HS-27A (cell line): ENCODE measurements around the gene SPATA19.
"Not testable (repeated sequence)": the region's sequence is repeated elsewhere in the genome, so short reads cannot be mapped to it uniquely, and the experiment has no call there.

Source experiments
- DNase-seq: peaks from one replicate; pipeline ENCODE4 v3.0.0-alpha.2; 2012; ENCODE audit warnings: low read depth, missing footprints

The SPATA19 gene, protein sequence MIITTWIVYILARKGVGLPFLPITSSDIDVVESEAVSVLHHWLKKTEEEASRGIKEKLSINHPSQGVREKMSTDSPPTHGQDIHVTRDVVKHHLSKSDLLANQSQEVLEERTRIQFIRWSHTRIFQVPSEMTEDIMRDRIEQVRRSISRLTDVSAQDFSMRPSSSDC

DNA sequence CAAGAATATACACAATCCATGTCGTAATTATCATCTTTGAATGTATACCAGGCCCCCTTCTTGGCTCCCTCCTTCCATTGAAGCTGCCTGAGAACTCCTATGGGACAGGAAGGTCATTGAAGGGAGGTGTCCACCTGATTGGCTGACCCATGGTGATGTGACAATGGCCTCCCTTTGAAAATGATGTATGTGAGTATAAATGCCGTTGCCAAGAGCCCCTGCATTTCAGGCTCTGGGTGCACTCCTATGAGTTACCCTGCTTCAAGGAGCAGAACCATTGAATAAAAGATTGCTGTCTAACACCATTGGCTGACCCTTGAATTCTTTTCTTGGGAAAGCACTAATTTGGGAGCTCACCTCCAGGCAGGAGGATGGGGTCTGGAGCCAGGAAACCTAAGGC is at the start of gene SPATA19:
Gene SPATA19 (minus strand): TSS at position 101 of the 400 bp plus-strand sequence. CDS start 67 bp downstream, at position 34.
- no peak for DNase-seq

- no peak for DNase-seq
These were observed 49.8 kb upstream of the SPATA19 start for GRCh38 chr11:133895061-133895479.

DNA sequence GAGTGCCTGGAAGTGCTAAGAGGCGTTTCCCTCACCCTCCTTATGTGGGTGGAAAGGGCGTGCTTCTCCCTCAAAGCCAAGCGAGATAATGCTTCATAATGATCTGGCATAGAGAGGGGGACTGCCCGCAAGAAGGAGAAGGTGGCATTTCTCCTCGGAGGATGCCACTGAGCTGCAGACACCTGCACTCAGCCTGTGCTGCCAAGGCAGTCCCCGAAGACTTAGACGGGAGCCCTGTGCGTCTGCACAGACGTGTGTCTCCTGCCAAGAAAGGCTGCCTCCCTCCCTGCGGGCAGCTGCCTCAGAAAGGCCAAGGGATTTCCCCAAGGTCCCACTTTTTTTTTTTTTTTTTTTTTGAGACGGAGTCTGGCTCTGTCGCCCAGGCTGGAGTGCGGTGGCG is 48.1 kb upstream of the SPATA19 start:
- no peak for DNase-seq

- no peak for DNase-seq
These were observed 47.5 kb upstream of the SPATA19 start for GRCh38 chr11:133892584-133893380.

DNA sequence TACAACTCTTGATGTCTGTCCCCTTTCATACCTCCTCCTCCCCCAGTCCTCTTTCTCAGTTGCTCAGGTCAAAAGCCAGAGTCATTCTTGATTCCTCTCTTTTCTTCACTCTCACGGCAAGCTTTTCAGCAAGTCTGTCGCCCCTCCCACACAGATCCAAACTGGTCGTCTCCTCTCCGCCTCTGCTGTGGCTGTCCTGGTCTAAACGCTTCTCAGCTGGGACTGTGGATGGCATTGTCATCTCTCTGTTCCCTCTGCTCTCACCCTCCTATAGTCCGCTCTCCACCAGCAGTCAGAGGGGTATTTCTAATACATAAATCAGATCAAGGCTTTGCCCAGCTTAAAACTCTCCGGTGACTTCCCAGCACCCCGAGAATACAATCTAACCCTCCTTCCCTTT is 46.8 kb upstream of the SPATA19 start:
- no peak for DNase-seq

- DNase-seq: no peak
These were observed 44.6 kb upstream of the SPATA19 start for GRCh38 chr11:133889893-133890292.

GRCh38 chr11:133889188-133889587 is 43.9 kb upstream of the SPATA19 start:
- DNase-seq: no peak

GRCh38 chr11:133887692-133888332 is 42.5 kb upstream of the SPATA19 start:
- no peak for DNase-seq

GRCh38 chr11:133886029-133886428 is 40.7 kb upstream of the SPATA19 start:
- DNase-seq: no peak

- DNase-seq: no peak
These were observed 26.8 kb upstream of the SPATA19 start for GRCh38 chr11:133872160-133872559.

- no peak for DNase-seq
These were observed 22.1 kb upstream of the SPATA19 start for GRCh38 chr11:133867456-133867855.

DNA sequence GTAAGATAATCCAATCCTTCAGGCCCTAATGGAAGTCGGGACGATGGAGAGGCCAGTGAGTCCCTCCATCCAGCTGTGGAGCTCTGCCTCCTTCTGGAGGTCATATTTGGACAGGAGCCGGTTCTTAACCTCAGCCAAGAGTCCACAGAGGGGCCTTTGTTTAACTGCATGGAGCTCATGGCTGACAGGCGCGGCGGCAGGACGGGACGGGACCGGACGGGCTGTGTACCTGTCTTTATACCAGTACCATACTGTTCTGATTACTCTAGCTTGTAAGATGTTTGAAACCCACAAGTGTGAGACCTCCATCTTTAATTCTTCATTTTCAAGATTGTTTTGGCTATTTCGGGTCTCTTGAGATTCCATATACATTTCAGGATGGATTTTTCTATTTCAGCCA is 20.2 kb upstream of the SPATA19 start:
- DNase-seq: no peak

DNA sequence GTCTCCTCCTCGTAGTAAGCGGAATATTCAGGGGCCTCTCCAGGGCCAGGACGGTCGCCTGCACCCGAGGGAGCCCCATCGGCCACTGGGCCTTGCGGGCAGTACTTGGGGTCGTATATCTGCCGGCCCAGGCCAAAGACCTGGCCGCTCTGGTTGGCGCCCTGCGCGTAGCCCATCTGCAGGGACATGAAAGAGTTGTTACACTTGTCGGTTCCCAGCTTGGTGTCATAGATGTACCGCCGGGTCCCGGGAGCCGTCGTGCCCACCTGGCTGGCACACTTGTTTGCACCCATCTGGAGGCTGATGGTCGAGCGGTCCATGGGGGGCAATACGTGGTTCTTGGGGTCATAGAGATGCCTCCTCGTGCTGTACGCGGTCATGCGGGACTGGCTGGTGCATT is 19.4 kb upstream of the SPATA19 start:
- DNase-seq: no peak

GRCh38 chr11:133860151-133860550 is 14.8 kb upstream of the SPATA19 start:
- no peak for DNase-seq

DNA sequence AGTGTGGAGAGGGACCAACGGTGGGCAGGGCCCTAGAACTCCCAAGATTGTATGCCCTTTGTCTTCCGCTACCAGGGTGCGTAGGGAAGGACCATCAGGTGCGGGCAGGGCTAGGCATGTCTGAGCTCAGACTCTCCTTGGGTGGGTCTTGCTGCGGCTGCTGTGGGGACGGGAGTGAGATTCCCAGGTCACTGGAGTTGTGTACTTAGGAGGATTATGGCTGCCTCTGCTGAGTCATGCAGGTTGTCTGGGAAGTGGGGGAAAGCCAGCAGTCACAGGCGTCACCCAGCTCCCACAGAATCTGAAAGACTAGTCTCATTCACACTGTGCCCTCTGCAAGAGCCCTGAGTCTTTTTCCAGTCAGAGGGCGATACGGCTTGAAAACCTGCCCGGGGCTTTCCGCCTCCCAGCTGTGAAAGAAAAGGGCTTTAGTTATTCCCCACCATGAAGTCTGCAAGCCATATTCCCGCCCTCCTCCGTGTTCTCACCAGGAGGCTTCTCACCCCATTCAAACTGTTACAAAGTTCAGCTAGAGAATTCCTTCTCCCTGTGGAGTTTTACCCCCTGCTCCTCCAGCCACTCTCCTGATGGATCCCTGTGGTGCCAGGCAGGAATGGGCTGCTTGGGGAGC is 9.1 kb upstream of the SPATA19 start:
- not testable (repeated sequence) for DNase-seq

DNA sequence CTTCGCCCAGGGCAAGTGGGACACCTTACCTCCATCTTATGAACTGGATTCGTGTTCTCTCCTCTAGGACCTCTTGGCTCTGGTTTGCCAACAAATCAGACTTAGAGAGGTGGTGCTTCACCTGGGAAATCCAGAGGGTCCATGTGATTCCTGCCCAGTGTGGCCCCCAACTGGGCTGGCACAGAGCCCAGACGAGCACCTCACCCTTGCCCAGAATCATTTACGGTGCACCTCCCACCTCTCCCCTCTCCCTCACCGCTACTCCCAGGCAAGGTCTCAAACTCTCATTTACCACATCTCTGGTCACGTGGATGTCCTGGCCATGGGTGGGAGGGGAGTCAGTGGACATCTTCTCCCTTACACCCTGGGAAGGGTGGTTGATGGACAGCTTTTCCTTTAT is 1.1 kb downstream of the SPATA19 start:
- no peak for DNase-seq

DNA sequence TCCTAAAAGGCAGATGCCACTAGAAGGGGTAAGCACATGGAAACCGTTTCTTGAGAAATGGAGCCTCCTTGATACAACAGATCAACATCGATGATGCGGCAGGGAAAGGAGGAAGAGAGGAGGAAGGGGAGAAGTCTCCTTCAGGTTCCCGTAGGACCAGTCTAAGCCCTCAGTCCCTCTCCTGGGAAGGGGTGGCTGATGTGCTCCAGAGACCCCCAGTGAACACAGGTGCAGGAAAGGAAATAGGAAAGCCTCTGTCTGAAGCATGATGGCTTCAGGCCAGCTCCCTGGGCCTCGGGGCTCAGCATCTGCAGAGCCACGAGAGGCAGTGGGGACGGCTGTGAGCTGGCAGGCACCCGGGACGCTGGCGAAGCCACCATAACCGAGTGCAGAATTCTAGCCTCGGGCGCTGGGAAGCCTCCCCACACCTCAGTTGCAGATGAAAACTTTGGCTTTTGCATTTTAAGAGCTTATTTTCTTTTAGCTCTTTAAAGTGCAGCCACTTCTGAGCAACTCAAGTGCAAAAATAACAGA is 1.8 kb downstream of the SPATA19 start:
- DNase-seq: no peak

GRCh38 chr11:133842730-133843129 is 2.6 kb downstream of the SPATA19 start:
- no peak for DNase-seq

- no peak for DNase-seq
These were observed 3.3 kb downstream of the SPATA19 start for GRCh38 chr11:133842053-133842452.

- DNase-seq: no peak
These were observed 3.9 kb downstream of the SPATA19 start for GRCh38 chr11:133841279-133842043.

DNA sequence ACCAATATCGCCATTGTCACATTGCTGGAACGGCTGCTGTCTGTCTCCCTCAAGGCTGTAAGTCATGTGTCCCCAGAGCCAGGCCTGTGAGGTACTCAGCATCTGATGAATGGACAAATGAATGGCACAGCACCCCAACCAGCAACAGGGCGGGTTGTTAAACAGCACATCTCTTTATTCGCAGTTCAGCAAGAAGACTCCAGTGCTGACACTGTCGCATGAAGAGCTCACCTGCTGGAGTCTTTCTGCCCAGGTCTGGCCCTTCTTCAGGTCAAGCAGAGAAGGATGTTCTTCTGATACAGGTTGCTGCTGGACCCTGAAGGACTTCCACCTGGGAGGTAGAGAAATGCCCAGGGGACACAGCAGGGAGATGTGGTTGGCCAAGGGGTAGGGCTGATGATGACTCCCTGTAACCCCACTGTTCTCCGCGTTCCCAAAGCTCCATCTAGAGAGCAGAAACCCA is 4.8 kb downstream of the SPATA19 start:
- no peak for DNase-seq
